Mucosa of descending colon (tissue), 3 donors: ENCODE data around the gene FGGY. TPM values are rescaled to one million over a fixed set of nuclear protein-coding genes. Genes with fewer than 3 reads are reported as not detected.

Source experiments
- ATAC-seq: fragments of 200-7000 bp; cut with Tn5 transposase; one replicate; pipeline ENCODE4 v1.9.1; 2020; ENCODE audit warnings: mild to moderate bottlenecking, moderate library complexity
- DNase-seq, 3 donors: peaks; one replicate each; pipeline ENCODE4 v3.0.0-alpha.2; 2020
- H3K36me3 ChIP-seq: fragments of 200-600 bp; one replicate; pipeline ENCODE4 v1.8.0; 2021; ENCODE audit warnings: low read depth, mild to moderate bottlenecking
- H3K4me1 ChIP-seq: fragments of 200-600 bp; one replicate; pipeline ENCODE4 v1.8.0; 2021; ENCODE audit warnings: low read depth, mild to moderate bottlenecking
- H3K4me3 ChIP-seq: fragments of 200-600 bp; one replicate; pipeline ENCODE4 v1.8.0; 2021; ENCODE audit warnings: mild to moderate bottlenecking
- H3K9me3 ChIP-seq: fragments of 200-600 bp; one replicate; pipeline ENCODE4 v1.8.0; 2021; ENCODE audit warnings: mild to moderate bottlenecking
- CTCF ChIP-seq: fragments of 200-600 bp; IDR thresholded peaks from one replicate; pipeline ENCODE4 v1.8.0; 2022; ENCODE audit warnings: antibody characterized with exemption, mild to moderate bottlenecking
- intact Hi-C, 2 donors: fragments of 100-400 bp; cut with DNase I in 1 of 2; cut with micrococcal nuclease in 1 of 2; formaldehyde crosslinking; loops; one replicate each; pipeline versions ENCODE4 v1.11.0 to v1.11.1; 2022; cut with DNase I, micrococcal nuclease
- total RNA-seq, 3 donors: library from RNA; stranded (reverse); fragmentation: NEBNext Ultra II Directional in 2 of 3; extraction: Animal tissue kit (Norgen Biotek cat#: 25700) in 2 of 3; gene quantifications; one replicate each; pipeline versions ENCODE4 v1.2.1 to v1.2.4, GENCODE V29; 2021 to 2023
- donor health status: DM: no; HTN: no; CAD: no; lungs with moderate emphysema.
- donor health status: DM: no; HTN: no; CAD: no.
- donor health status: DM: no; HTN: yes; CAD: no.

FGGY gene
- total RNA-seq, 3 donors from 2014 or later, result 25.2 to 38.3 (median 36.6) TPM

- DNase-seq (no peak), ATAC-seq (no peak)
- intact Hi-C loops, result no loop called here
- Histone ChIP-seq H3K9me3 (no peaks in the 10 kb centered on the region), H3K4me1 (peaks cover 4% of the 10 kb centered on the region), H3K4me3 (no peak overlapping the region), H3K36me3 (no peaks in the 10 kb centered on the region)
- no peak for TF ChIP-seq CTCF
These were observed 213.4 kb downstream of the FGGY start for GRCh38 chr1:59510249-59510648.

- H3K4me3 ChIP-seq, result no peak overlapping the region
- no peak for TF ChIP-seq CTCF
- intact Hi-C loops, result no loop called here
- ATAC-seq (no peak), DNase-seq (no peak)
- peaks cover 4% of the 10 kb centered on the region for H3K4me1 ChIP-seq
- no peaks in the 10 kb centered on the region for H3K36me3 ChIP-seq
- H3K9me3 ChIP-seq, result no peaks in the 10 kb centered on the region
These were observed 214.9 kb downstream of the FGGY start for GRCh38 chr1:59511476-59512465.

GRCh38 chr1:59512702-59513101 is 215.8 kb downstream of the FGGY start:
- no peak for TF ChIP-seq CTCF
- Histone ChIP-seq H3K4me1 (peaks cover 4% of the 10 kb centered on the region), H3K9me3 (no peaks in the 10 kb centered on the region), H3K36me3 (no peaks in the 10 kb centered on the region), H3K4me3 (no peak overlapping the region)
- intact Hi-C loops, result no loop called here
- DNase-seq, result no peak
- peak; percentile 17 for ATAC-seq

- TF ChIP-seq CTCF, result no peak
- intact Hi-C loops, result no loop called here
- Histone ChIP-seq H3K4me3 (no peak overlapping the region), H3K36me3 (no peaks in the 10 kb centered on the region), H3K9me3 (no peaks in the 10 kb centered on the region), H3K4me1 (peaks cover 4% of the 10 kb centered on the region)
- DNase-seq, result no peak
- no peak for ATAC-seq
These were observed 217.4 kb downstream of the FGGY start for GRCh38 chr1:59514061-59514909.

GRCh38 chr1:59516881-59517280 is 220.0 kb downstream of the FGGY start:
- ATAC-seq (no peak), DNase-seq (no peak)
- TF ChIP-seq CTCF, result no peak
- intact Hi-C loops, result no loop called here
- Histone ChIP-seq H3K4me3 (no peak overlapping the region), H3K9me3 (no peaks in the 10 kb centered on the region), H3K4me1 (peaks cover 4% of the 10 kb centered on the region), H3K36me3 (no peaks in the 10 kb centered on the region)
